GM21529 (cell line): Measurements from ENCODE around the gene SFSWAP.
"Not testable (repeated sequence)": the region's sequence is repeated elsewhere in the genome, so short reads cannot be mapped to it uniquely, and the experiment has no call there.

Experiments used
- ATAC-seq: cut with Tn5 transposase; IDR thresholded peaks from one replicate; pipeline ENCODE4 v1.9.1; 2021; ENCODE audit not compliant: unreplicated experiment

SFSWAP gene

DNA sequence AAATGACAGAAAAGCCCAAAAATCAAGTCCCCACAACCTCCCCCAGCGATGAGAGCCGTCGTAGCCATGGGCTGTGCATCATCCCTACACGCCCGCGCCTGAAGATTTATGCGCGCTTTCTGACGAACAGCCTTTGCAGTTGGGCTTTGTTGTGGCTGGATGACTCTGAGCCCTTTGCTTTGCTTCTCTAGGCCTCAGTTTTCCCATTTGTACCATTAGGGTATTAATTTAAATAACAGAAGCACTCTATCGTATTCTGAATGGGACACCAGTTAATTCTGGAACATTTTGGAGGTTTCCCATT lies 24.2 kb downstream of the SFSWAP start:
- no peak for ATAC-seq

DNA sequence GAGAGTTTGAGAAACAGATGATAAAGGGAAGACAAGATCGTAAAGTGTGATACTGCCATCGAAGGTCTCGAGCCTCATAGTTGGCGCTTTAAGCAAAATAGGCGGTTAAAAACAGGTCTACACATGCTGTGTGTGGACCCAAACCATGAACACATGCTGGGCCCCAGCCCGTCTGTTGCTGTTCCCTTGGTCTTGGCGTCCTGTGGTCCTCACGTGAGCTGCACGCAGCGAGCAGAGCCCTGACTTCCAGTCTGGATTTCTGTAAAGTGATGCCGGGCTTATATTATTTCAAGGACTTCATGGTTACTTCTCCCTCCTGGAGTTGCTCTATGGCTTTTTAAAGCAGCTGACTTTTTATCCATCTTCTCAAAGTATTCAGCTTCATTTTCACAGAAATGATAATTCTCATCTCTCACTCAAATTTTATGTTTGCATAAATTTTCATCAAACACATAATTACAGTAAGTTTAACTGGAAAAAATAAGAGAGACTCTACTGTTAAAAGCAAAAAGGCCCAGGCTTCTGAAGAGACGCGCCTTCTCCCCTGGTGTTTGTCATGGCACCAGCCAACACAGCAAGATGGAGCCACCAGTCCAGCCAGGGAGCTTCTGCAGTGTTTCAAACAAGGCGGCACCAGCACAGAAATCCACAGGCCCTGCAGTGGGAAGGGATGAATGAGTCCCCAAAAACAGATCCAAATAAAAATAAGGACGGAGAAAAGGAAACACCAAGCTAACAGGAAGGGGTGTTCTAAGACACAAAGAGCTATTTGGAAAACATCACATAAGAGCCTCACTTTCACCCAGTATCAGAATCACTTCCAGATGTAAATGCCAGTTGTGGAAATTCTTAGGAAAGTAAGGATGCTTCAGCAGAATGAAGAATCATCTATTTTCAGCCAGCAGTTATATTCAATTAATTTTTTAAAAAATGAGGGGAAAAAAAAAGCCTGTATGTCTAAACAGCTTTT lies 24.9 kb downstream of the SFSWAP start:
- no peak for ATAC-seq

DNA sequence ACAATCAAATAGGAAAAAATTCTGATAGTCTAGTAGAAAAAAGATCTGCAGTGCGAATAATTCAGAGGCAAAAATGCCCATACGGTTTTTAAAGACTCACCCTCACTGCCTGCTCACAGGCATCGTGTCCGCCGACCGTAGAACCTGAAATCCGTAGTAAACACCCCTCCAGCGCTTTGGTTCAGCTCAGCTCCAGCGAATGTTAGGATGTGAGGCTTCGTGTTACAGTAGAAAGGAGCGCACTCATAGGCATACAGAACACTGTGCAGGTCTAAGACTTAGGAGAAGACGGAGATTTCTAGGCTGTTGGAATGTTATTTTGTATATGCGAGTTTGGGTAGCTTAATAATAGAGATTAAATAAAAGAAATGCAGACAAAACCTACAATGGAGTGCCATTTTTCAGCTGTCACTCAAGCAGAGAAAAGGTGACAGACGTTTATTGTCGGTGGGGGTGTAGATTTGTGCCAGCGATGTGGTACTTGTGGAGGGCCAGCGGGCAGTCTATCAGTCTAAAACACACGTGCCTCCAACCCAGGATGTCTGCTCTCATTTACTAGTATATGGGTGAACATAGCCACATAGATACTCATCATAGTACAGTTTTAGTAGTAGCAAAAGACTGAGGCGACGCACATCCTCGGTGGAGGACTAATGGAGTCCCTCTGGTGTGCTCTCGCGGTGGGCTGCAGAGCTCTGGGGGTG lies 25.7 kb downstream of the SFSWAP start:
- ATAC-seq: no peak

DNA sequence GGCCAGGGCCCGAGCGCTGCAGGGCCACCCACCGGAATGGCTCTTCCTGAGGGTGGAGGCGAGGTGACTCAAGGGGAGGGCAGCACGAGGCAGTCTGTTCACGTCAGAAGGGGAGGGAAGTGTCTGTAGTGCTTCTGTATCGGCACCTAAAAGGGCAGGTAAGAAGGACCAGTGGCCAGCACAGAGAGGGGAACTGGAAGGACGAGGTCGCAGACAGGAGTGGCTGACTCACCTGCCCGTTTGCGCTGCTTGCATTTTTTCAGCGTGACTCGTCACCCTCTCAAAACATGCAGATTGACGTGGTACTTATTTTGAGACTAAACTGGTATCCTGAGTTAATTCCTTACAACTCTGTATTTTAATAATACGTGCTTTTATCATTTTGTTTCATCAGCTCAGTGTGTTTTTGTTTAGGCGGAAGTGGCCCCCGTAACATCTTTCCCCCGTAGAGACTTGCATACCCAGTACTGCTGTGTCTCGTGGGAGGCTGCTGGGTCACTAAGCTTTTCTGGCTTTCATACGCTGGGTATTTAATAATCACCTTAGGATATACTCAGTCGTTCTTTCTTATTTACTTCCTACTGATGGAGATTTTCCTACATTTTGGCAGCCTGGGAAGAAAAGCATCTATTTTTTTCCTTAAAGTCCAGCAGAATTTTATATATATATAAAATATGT lies 26.4 kb downstream of the SFSWAP start:
- ATAC-seq: no peak

DNA sequence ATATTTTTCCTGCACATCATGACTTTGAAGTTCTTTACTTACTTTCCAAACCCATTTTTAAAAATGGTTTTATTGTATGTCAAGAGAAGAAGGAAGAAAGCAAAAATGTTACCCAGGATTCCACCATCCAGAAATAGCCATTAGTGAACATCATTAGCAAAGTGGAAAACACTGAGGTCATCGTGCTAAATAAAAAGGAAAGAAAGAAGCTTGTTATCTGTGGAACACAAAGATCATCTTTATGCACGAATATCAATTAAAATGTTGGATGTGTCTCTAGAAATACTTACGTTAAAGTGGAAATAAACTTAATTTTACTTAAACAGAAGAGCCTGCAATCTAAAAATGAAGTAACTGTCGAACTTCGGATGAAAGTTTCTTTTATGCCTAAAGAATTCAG lies 27.3 kb downstream of the SFSWAP start:
- ATAC-seq: no peak

DNA sequence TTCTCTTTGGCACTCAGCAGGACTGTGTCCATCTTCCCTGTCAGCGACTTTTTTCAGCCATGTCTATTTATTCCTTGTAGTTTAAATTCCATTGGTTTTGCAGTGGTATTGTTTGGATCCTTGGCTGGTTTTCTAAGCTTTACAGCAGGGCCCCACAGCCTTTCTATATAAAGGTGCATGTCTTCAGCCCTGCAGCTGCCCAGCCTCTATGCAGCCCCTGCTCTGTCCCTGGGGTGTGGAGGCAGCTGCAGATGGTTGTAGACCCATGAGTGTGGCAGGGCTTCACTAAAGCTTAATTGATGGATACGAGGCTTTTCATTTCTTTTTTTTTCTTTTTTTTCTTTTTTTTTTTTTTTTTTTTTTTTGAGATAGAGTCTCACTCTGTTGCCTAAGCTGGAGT lies 29.7 kb downstream of the SFSWAP start:
- no peak for ATAC-seq

DNA sequence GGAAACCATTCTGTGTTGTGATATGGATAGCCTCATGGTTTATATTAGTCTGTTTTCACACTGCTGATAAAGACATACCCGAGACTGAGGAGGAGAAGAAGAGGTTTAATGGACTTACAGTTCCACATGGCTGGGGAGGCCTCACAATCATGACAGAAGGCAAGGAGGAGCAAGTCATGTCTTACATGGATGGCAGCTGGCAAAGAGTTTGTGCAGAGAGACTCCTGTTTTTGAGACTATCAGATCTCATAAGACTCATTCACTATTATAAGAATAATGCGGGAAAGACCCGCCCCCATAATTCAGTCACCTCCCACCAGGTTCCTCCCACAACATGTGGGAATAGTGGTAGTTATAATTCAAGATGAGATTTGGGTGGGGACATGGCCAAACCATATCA lies 31.9 kb downstream of the SFSWAP start:
- not testable (repeated sequence) for ATAC-seq

DNA sequence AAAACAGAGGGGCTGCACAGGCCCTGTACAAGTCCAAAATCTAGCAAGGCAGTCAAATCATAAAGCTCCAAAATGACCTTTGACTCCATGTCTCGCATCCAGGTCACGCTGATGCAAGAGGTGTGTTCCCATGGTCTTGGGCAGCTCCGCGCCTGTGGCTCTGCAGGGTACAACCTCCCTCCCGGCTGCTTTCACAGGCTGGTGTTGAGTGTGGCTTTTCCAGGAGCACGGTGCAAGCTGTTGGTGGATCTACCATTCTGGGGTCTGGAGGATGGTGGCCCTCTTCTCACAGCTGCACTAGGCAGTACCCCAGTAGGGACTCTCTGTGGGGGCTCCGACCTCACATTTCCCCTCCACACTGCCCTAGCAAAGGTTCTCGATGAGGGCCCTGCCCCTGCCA lies 32.5 kb downstream of the SFSWAP start:
- ATAC-seq: not testable (repeated sequence)

DNA sequence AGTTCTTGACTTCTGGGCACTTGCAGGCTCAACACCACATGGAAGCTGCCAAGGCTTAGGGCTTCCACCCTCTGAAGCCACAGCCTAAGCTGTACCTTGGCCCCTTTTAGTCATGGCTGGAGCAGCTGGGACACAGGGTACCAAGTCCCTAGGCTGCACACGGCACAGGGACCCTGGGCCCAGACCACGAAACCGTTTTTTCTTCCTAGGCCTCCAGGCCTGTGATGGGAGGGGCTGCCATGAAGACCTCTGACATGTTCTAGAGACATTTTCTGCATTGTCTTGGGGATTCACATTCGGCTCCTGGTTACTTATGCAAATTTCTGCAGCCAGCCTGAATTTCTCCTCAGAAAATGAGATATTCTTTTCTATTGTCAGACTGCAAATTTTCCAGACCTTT lies 33.0 kb downstream of the SFSWAP start:
- ATAC-seq: not testable (repeated sequence)

DNA sequence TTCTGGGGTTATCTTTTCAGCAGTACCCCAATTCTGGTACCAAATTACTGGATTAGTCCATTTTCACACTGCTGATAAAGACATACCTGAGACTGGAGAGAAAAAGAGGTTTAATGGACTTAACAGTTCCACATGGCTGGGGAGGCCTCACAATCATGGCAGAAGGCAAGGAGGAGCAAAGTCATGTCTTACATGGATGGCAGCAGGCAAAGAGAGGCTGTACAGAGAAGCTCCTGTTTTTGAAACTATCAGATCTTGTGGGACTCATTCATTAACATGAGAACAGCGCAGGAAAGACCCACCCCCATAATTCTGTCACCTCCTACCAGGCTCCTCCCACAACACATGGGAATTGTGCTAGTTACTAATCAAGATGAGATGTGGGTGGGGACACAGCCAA lies 33.8 kb downstream of the SFSWAP start:
- ATAC-seq: not testable (repeated sequence)

DNA sequence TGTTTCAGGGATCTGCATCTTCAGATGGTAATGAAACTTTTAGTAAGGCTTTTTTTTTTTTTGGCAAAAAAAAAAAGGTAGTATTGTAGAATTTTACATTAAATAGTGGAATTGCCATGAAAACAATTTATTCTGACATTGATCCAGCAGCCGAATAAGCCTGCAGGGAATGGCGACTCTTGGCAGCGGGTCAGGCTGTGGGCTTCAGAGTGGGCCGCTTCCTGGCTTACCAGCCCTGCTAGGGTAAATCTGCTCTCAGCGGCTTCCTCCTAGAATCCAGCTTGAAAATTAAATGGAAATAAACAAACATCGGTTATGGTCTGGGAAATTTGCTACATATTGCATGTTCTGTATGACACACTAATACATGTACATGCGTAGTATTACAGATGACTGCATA lies 34.8 kb downstream of the SFSWAP start:
- no peak for ATAC-seq

DNA sequence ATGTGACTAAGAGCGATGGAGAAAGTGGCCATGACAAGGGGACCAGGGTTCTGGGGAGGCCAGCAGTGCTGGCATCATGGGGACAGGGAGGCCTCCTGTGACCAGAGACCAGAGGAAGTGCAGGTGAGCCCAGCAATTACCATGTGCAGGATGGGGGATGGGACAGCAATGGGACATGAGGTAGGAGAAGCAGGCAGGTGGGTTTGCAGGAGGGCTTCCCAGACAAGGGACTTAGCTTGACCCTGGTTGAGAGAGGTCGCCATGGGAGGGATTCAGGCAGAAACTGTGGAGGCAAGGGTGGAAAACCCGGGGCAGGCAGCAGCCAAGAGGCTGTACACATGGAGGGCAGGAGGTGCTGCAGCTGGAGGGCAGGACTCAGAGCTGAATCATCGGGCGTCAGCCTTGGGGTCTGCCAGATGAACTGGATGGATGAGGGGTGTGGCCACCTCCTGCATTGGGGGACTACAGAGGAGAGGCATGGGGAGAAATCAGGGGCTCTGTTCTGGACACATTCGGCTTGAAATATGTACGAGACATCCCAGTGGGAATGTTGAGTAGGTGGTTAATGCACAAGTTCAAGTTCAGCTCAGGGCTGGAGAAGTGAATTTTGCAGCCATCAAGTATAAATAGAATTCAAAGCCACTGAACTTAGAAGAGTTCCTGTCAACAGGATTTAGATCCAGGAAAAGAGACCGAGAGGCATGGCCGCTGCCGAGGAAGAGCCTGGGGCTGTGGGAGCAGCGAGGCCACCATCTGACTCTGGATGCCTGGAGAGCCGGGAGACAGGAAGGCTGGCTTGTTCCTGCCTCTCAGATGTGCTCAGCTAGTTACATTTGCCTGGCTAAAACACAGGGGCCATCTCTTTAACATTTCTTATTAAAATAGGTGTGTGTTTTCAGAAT lies 36.6 kb downstream of the SFSWAP start:
- no peak for ATAC-seq

DNA sequence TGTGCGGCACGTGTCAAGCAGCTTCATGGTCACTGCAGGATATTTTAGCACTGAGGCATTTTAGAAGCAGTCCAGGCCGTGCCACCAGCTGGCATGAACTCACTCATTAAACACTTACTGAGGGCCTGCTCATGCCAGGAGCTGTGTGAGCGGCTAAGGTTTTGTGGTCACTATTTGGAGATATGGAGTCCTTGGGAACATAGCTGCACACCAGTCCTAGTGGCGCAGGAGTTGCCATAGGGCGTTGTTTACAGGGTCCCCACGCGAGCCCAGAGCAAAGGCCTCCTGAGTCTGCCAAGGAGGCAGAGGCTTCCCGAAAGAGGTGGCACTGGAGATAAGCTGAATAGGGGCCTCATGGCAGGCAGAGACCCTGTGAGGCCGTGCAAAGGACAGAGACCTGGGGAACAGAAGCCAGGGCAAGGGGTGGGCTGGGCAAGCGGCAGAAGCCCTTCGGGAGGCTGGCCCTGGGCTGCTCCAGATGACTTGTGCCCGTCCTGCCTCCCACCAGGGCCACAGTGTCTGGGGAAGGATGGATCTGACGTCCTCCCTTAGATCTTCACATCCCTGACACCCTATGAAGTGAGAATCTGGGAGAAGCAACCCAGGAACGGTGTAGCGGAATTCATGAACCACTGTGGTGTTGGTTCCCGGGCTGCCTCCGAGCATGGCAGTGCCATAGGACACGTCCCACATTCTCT lies 38.9 kb downstream of the SFSWAP start:
- no peak for ATAC-seq

DNA sequence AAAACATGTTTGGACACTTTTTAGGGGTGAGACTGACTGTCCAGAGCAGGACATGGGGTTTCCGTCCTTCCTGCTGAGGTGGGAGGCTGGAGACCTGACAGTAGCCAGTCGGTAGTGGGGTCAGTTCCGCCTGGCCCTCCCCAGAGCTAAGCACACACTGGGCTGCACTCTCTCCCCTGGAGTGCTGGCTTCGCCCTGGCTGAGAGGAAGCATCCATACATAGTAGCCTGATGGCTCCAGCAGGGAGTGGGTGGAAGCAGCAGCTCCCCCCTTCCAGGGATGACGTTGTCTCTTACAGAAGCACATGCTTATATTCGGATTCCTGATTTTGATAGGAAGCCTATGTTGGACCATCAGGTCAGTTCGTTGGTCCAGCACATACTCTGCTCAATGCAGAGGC lies 40.4 kb downstream of the SFSWAP start:
- ATAC-seq: no peak

DNA sequence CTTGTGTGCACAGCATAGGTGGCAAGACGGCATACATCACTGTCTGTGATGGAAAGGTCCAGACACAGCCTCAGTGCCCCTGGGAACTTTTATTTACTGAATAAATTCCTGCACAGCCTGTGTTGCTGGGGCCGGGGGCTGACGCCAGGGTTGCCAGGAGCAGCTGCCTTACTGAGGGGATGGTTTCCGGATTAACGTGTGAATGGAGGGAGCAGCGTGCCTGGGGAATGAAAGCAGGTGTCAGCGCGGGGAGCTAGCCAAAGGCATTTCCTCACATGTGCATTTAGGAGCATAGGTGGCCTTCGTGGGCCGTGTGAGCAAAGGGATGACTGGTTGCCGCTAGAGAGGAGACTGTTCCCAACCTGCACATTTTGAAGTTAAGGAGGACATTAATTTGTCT lies 41.6 kb downstream of the SFSWAP start:
- no peak for ATAC-seq

DNA sequence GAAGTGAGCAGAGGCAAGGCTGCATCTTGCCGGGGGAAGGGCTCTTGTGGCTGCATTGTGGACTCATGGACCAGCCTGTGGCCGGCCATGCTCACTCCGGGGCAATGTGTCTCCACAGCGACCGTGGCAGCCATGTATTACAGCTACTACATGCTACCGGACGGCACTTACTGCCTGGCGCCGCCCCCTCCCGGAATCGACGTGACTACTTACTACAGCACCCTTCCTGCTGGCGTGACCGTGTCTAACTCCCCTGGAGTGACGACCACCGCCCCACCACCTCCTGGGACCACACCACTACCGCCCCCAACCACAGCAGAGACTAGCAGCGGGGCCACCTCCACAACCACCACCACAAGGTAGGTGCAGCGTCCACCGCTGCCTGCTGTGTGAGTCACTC lies 42.1 kb downstream of the SFSWAP start:
- no peak for ATAC-seq

DNA sequence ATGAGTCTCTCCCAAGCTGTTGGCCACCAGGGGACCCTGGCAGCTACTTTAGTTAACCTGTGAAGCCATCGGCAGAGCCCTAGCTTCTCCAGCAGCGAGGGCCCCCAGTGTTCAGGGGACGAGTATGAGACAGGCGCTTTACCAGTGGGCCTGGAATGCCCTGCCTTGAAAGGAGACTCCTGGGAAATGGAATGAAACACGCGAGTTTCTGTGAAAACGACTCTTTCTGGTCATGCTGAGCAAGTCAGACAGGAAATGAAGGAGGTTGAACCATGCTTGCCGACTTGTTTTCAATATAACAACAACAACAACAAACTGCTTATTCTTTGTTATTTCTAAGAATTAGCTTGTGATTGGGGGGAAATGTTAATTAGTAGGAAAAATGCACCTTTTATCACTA lies 42.9 kb downstream of the SFSWAP start:
- ATAC-seq: no peak

DNA sequence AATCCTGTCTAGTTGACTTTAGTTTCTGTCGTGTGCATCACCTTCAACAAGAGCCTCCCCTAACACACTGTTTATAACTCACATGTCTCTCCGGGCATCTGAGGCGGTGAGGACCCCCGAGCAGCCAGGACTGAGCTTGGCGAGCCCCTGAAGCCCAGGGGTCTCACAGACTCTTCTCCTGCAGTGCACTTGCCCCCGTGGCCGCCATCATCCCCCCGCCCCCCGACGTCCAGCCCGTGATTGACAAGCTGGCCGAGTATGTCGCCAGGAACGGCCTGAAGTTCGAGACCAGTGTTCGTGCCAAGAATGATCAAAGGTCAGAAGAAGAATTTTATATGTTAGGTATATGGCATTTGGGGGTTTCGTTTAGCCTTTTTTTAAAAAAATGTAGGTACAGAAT lies 43.3 kb downstream of the SFSWAP start:
- no peak for ATAC-seq

DNA sequence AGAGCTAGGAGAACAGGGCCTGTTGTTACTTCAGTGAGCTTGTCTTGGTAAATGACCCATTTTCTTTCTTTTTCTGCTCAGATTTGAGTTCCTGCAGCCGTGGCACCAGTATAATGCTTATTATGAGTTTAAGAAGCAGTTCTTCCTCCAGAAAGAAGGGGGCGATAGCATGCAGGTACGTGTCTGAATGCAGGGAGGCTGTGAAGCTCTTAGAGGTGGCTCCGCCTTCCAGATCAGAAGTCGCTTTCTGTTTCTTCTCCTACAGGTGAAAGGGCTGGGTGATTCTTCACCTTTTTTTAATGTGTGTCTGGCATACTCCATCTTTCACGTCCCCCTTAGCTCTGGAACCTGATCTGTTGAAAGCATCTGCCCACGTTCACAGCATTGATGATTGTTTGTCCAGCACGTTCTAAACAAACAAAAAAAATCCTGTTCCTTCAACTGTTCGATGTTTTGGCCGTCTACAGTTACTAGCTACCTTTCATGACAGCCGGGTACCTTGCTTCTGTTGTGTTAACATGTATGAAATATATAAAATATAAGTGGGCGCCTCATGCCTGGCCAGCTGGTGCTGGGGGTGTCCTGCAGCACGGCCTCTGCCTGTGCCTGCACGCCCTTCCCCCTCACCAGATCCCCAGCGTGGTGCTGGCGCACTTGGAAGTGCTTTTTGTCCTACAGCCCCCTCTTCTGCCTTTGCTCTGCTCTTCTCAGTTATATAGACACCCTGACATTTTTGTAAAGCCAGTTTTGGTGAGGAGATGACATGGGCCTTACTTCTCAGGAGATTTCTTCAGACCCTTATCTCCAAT lies 44.6 kb downstream of the SFSWAP start:
- ATAC-seq: no peak
